ENCODE measurements around the gene BAIAP2.
"Not testable (repeated sequence)": the region's sequence is repeated elsewhere in the genome, so short reads cannot be mapped to it uniquely, and the experiment has no call there.

Gene BAIAP2

GRCh38 chr17:81144423-81144781 is 109.5 kb downstream of the BAIAP2 start:
- no peak for DNase-seq

DNA sequence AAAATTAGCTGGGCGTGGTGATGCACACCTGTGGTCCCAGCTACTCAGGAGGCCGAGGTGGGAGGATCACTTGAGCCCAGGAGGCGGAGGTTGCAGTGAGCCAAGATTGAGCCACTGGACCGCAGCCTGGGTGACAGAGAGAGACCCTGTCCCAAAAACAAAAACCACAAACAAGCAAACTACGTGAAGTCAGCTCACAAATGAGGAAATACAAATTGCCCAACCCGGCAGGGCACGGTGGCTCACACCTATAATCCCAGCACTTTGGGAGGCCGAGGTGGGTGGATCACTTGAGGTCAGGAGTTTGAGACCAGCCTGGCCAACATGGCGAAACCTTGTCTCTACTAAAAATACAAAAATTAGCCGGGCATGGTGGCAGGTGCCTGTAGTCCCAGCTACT is 111.3 kb downstream of the BAIAP2 start:
- not testable (repeated sequence) for DNase-seq

DNA sequence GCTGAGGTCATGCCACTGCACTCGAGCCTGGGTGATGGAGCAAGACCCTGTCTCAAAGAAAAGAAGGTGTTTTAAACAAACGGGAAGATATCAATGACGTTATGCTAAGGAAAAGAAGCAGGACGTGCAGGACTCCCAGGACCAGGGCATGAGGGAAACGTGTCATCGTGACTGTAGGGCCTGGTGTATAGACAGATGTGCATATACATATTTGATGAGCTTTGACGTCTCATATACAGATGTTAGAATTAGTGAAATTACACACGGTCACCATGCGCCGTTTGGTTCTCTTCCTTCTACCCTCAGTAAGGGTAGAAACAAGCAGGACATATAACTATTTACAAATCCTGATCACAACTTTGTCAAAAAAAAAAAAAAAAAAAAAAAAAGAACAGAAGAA is 112.8 kb downstream of the BAIAP2 start:
- no peak for DNase-seq

- DNase-seq = no peak
Measured at GRCh38 chr17:81148571-81148970, 113.6 kb downstream of the BAIAP2 start.

GRCh38 chr17:81148986-81149533 is 114.1 kb downstream of the BAIAP2 start:
- DNase-seq = no peak

DNA sequence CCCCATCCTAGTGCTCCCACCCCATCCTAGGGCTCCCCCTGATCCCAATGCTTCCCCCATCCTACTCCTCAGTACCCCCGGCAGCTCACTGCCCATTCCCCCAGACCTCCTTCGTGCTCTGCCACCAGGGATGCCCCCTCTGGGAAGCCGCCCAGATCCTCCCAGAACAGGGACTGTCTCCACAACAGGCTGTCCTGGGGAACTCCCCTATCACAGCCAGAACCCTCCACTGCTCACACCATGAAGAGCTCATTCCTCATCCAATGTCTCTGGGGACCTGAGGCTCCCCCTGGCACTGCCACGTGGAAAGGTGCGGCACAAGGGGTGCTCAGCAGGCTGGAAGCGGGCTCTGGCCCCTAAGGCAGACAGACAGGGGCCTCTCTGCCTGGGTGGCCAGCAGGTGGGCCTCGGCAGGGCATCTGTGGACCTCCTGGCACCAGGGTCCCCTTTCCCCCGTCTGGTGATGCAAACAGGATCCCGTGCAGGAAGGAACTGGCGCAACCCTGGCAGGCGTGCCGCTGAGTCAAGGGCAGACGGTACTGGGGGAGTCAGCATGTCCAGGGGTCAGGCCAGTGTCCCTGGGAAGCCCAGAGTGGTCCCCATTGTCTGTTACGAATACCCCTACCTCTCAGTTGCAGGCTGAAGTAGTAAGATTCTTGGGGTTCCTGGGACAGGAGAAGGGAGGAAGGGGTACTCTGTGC is 115.6 kb downstream of the BAIAP2 start:
- no peak for DNase-seq

DNA sequence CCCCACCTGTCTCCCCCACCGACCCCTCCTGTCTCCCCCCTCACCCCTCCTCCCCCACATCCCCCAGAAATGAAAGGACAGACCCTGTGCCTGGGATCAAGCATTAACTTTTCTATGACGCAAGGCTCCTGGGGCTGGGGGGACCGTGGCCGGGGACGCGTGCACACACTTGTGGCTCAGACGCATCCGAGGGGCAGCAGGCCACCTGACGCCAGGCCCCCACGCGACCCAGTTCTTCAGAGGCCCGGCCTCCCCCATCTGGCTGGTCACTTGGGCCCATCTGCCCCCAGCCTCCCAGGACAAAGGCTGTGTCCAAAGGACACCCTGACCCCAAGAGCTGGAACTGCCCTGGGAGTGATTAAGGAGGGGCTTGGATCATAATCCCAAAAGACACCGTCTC is 116.3 kb downstream of the BAIAP2 start:
- no peak for DNase-seq

- no peak for DNase-seq
Measured at GRCh38 chr17:81152288-81152828, 117.4 kb downstream of the BAIAP2 start.

DNA sequence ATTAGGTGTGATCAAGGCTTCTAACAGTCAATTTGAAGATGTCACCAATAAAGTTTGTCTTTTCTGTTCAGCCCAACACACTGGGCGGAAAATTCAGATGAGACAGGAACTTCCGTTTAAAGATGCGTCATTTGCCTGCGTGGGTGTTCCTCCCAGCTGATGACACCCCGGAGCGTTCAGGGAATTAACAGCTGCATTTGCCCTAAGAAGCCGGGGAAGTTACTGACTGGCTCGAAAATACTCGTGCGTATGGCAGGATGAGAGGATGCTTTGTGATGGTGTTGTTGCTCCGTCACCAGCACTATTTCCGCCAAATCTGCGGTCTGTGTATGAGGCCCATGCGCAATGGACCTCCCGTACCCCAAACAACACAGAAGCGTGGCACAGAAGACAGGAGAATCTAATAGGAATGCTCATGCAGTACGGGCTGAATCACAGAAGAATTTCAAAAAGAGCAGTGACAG is 118.4 kb downstream of the BAIAP2 start:
- DNase-seq = no peak

GRCh38 chr17:81154016-81154415 is 119.1 kb downstream of the BAIAP2 start:
- DNase-seq = not testable (repeated sequence)

- no peak for DNase-seq
Measured at GRCh38 chr17:81154961-81155360, 120.0 kb downstream of the BAIAP2 start.

GRCh38 chr17:81156866-81157805 is 122.2 kb downstream of the BAIAP2 start:
- no peak for DNase-seq

GRCh38 chr17:81157848-81158687 is 123.1 kb downstream of the BAIAP2 start:
- no peak for DNase-seq

GRCh38 chr17:81158688-81159590 is 124.0 kb downstream of the BAIAP2 start:
- no peak for DNase-seq

DNA sequence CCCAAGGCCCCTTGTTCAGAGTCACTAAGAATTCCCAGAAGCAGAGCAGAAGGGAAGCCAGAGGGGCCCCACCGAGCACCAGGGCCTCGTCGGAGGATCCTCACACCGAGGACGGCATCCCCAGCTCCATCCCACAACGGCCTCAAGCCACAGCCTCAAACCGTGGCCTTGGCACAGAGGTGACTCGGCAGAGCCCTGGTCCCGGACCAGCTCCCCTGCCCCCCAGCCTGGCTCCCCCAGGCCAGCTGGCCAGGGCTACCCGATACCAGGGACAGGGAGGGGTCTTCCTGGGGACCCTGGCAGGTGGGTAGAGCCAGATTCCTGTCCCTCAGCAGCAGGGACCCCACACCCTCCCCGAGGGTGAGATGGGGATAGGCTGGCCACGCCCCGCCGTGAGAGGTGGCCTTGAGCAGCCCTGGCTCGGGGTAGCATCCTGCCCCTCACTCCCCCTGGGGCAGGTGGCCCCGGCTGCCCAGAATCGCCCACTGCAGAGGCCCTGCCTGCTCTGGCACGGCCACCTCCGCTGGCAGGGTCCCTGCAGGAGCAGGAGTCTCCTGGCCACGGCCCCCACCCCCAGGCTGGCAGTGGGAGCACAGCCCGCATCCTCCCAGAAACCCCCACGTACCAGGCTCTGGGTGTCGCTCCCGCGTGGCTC is 124.8 kb downstream of the BAIAP2 start:
- DNase-seq = no peak

DNA sequence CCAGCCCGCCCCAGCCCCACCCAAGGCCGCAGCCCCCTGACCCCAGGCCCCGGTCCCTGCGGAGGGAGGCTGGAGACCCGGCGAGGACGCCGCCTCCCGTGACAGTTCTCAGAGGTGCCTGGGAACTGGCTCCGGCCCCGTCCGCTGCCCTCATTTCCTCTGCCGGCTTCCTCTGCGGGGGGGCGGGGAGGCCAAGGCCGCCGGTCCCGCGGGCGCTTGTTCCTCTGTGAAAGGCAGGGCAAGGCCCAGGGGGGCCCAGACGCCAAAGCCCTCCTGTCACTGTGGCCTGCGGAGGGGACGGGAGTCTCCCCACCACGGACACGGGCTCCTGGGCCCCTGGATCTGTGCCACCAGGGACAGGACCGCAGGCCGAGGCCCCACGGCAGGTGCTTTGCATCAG is 125.4 kb downstream of the BAIAP2 start:
- no peak for DNase-seq

- DNase-seq = no peak
Measured at GRCh38 chr17:81160747-81161453, 125.9 kb downstream of the BAIAP2 start.

- no peak for DNase-seq
Measured at GRCh38 chr17:81161536-81161935, 126.6 kb downstream of the BAIAP2 start.

DNA sequence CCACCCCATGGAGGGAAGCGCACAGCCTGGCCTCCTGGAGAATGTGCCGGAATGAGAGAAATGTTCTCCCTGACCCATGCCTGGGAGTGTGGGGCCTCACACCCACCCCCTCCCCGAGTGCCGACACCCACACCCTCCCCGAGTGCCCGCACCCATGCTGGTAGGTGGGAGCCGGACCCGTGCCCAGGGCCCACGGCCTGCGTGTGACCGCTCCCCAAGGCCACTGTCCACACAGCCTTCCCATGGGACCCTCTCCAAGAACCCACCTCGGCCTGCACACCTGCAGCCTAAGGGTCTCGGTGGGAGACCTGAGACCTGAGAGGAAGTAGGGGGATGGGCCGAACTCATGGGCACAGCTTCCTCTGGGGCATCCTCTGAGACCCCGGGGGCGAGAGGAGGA is 127.0 kb downstream of the BAIAP2 start:
- DNase-seq = no peak

GRCh38 chr17:81162491-81162890 is 127.5 kb downstream of the BAIAP2 start:
- DNase-seq = no peak

All from activated gamma-delta T cell (primary cell).